H1 (cell line): ENCODE measurements around the gene PTTG1IP2. TPM values are rescaled to one million over a fixed set of nuclear protein-coding genes. Genes with fewer than 3 reads are reported as not detected.

ENCODE experiments used
- CTCF ChIA-PET: fragments of 300-600 bp; sonication (Branson Sonifier 250); formaldehyde crosslinking; loops from one replicate; lab custom pipeline; 2021; ENCODE audit not compliant: partially characterized antibody; lab: Charles Lee
- POLR2A ChIA-PET: fragments of 300-600 bp; sonication (Branson Sonifier 250); formaldehyde crosslinking; loops from one replicate; lab custom pipeline; 2021; ENCODE audit warnings: inconsistent platforms; ENCODE audit not compliant: partially characterized antibody; lab: Charles Lee
- DNase-seq, 2 experiments: peaks; one replicate each; pipeline versions ENCODE4 v3.0.0 to v3.0.0-alpha.2; 2010 to 2022; ENCODE audit warnings: low spot score in 2 of 2, low read depth in 1 of 2, mixed read lengths in 1 of 2
- FAIRE-seq: peaks from 2 replicates; lab custom pipeline; 2011; peaks lifted over from hg19 to GRCh38; lab: Jason Lieb, UNC
- H2AFZ ChIP-seq: 2 replicates; pipeline ENCODE4 v1.8.1; 2012; ENCODE audit warnings: low read length, inconsistent platforms
- H2AK5ac ChIP-seq: 2 replicates; pipeline ENCODE4 v1.6.1; 2013; ENCODE audit warnings: low read depth, low read length
- H2BK120ac ChIP-seq: replicated peaks from 2 replicates; pipeline ENCODE3; 2013; ENCODE audit warnings: low read depth, low read length, inconsistent platforms
- H2BK12ac ChIP-seq: 2 replicates; pipeline ENCODE4 v1.6.1; 2013; ENCODE audit warnings: low read depth, low read length
- H2BK15ac ChIP-seq: 2 replicates; pipeline ENCODE4 v1.6.1; 2013; ENCODE audit warnings: low read length
- H2BK20ac ChIP-seq: 2 replicates; pipeline ENCODE4 v1.6.1; 2013; ENCODE audit warnings: low read length
- H2BK5ac ChIP-seq: 2 replicates; pipeline ENCODE4 v1.6.1; 2013; ENCODE audit warnings: low read depth, low read length
- H3K14ac ChIP-seq: 2 replicates; pipeline ENCODE4 v1.6.1; 2013; ENCODE audit warnings: inconsistent platforms; ENCODE audit not compliant: insufficient read length
- H3K18ac ChIP-seq: 2 replicates; pipeline ENCODE4 v1.6.1; 2013; ENCODE audit warnings: low read length; ENCODE audit errors: extremely low read depth
- H3K23ac ChIP-seq: 2 replicates; pipeline ENCODE4 v1.6.1; 2013; ENCODE audit warnings: inconsistent platforms; ENCODE audit not compliant: insufficient read length
- H3K23me2 ChIP-seq: 2 replicates; pipeline ENCODE4 v1.6.1; 2013; ENCODE audit warnings: low read depth, low read length
- H3K27ac ChIP-seq: 2 replicates; pipeline ENCODE4 v1.6.1; 2011; ENCODE audit warnings: low read depth, low read length, inconsistent platforms
- H3K27me3 ChIP-seq, 4 experiments: replicated peaks in 1 of 4; 1 replicate in 1 of 4; 2 replicates in 3 of 4; pipeline versions ENCODE4 v1.6.1 to v1.8.1; 2011 to 2013; ENCODE audit warnings: low read length in 3 of 4, mild to moderate bottlenecking in 3 of 4, inconsistent platforms in 2 of 4, mixed read lengths in 2 of 4, moderate library complexity in 1 of 4; ENCODE audit not compliant: control insufficient read depth in 3 of 4, insufficient read depth in 3 of 4; ENCODE audit errors: extremely low read depth in 1 of 4
- H3K36me3 ChIP-seq, 4 experiments: 2 replicates each; pipeline versions ENCODE4 v1.6.1 to v1.8.1; 2011 to 2013; ENCODE audit warnings: mild to moderate bottlenecking in 4 of 4, low read length in 3 of 4, moderate library complexity in 2 of 4, control low read depth in 1 of 4, inconsistent platforms in 1 of 4; ENCODE audit not compliant: insufficient read depth in 4 of 4, control insufficient read depth in 2 of 4
- H3K4ac ChIP-seq: replicated peaks from 2 replicates; pipeline ENCODE3; 2013; ENCODE audit warnings: low read length, low read depth, mixed read lengths, inconsistent platforms; ENCODE audit not compliant: insufficient read length
- H3K4me1 ChIP-seq, 4 experiments: replicated peaks in 1 of 4; 1 replicate in 1 of 4; 2 replicates in 3 of 4; pipeline versions ENCODE4 v1.6.1 to v1.8.1; 2011 to 2013; ENCODE audit warnings: low read length in 3 of 4, inconsistent platforms in 2 of 4, mixed read lengths in 1 of 4; ENCODE audit not compliant: insufficient read depth in 4 of 4, control insufficient read depth in 3 of 4
- H3K4me2 ChIP-seq, 2 experiments: 2 replicates each; pipeline versions ENCODE4 v1.6.1 to v1.8.1; 2011 to 2013; ENCODE audit warnings: low read depth in 2 of 2, low read length in 2 of 2, control low read depth in 1 of 2, inconsistent platforms in 1 of 2, mild to moderate bottlenecking in 1 of 2; ENCODE audit not compliant: insufficient read depth in 1 of 2
- H3K4me3 ChIP-seq, 4 experiments: fragments of 200-600, 300-600 bp in 1 of 4; sonication (generic), shearing (Covaris generic), sonication (Bioruptor Twin) in 1 of 4; 2 replicates each; pipeline versions ENCODE4 v1.5.1 to v1.8.1; 2011 to 2016; ENCODE audit warnings: low read length in 4 of 4, low read depth in 3 of 4, control low read depth in 2 of 4, inconsistent platforms in 2 of 4, mild to moderate bottlenecking in 2 of 4, mixed read lengths in 1 of 4, moderate library complexity in 1 of 4; ENCODE audit not compliant: insufficient read depth in 2 of 4; ENCODE audit errors: extremely low read depth in 1 of 4
- H3K56ac ChIP-seq: replicated peaks from 2 replicates; pipeline ENCODE3; 2013; ENCODE audit warnings: low read depth, mild to moderate bottlenecking, mixed read lengths, low read length, inconsistent platforms; ENCODE audit not compliant: insufficient read length
- H3K79me1 ChIP-seq: 2 replicates; pipeline ENCODE4 v1.6.1; 2013; ENCODE audit warnings: low read depth, low read length, control low read depth
- H3K79me2 ChIP-seq, 2 experiments: 2 replicates each; pipeline versions ENCODE4 v1.6.1 to v1.8.1; 2012 to 2013; ENCODE audit warnings: low read length in 2 of 2, mild to moderate bottlenecking in 2 of 2, inconsistent platforms in 1 of 2; ENCODE audit not compliant: insufficient read depth in 2 of 2, control insufficient read depth in 1 of 2
- H3K9ac ChIP-seq, 4 experiments: replicated peaks in 1 of 4; 1 replicate in 1 of 4; 2 replicates in 3 of 4; pipeline versions ENCODE4 v1.6.1 to v1.8.1; 2011 to 2013; ENCODE audit warnings: low read depth in 3 of 4, low read length in 3 of 4, control low read depth in 2 of 4, mild to moderate bottlenecking in 2 of 4, moderate library complexity in 2 of 4, inconsistent platforms in 1 of 4; ENCODE audit errors: extremely low read depth in 1 of 4
- H3K9me3 ChIP-seq, 2 experiments: 2 replicates each; pipeline versions ENCODE4 v1.6.1 to v1.8.1; 2012 to 2013; ENCODE audit warnings: mild to moderate bottlenecking in 2 of 2, moderate library complexity in 2 of 2, control low read depth in 1 of 2, inconsistent platforms in 1 of 2, low read depth in 1 of 2, low read length in 1 of 2, mixed read lengths in 1 of 2; ENCODE audit not compliant: insufficient read depth in 2 of 2
- H4K20me1 ChIP-seq, 2 experiments: replicated peaks in 1 of 2; 2 replicates each; pipeline versions ENCODE3 to v1.8.1; 2011 to 2013; ENCODE audit warnings: inconsistent platforms in 2 of 2, low read length in 2 of 2, mild to moderate bottlenecking in 1 of 2; ENCODE audit not compliant: insufficient read depth in 2 of 2, control insufficient read depth in 1 of 2
- H4K5ac ChIP-seq: 2 replicates; pipeline ENCODE4 v1.6.1; 2013; ENCODE audit warnings: low read length, low read depth, mixed read lengths, inconsistent platforms; ENCODE audit not compliant: insufficient read length
- H4K8ac ChIP-seq: 2 replicates; pipeline ENCODE4 v1.8.0; 2013; ENCODE audit warnings: mild to moderate bottlenecking, moderate library complexity, low read length, inconsistent platforms; ENCODE audit not compliant: insufficient read depth; ENCODE audit errors: extremely low read depth
- H4K91ac ChIP-seq: replicated peaks from 2 replicates; pipeline ENCODE3; 2013; ENCODE audit warnings: low read length, mixed read lengths, inconsistent platforms; ENCODE audit not compliant: insufficient read length
- ATF3 ChIP-seq: IDR thresholded peaks from 2 replicates; pipeline ENCODE4 v1.6.1; 2011; ENCODE audit warnings: low read depth, mild to moderate bottlenecking, low read length; ENCODE audit not compliant: insufficient read depth
- E2F6 ChIP-seq: IDR thresholded peaks from 2 replicates; pipeline ENCODE4 v1.6.1; 2012; ENCODE audit warnings: inconsistent platforms
- MAX ChIP-seq: IDR thresholded peaks from 2 replicates; pipeline ENCODE4 v1.6.1; 2012; ENCODE audit warnings: inconsistent platforms
- SP2 ChIP-seq: IDR thresholded peaks from 2 replicates; pipeline ENCODE4 v1.6.1; 2012; ENCODE audit warnings: mild to moderate bottlenecking, low read length, inconsistent platforms
- TAF1 ChIP-seq: IDR thresholded peaks from 2 replicates; pipeline ENCODE4 v1.6.1; 2011; ENCODE audit warnings: mild to moderate bottlenecking, low read depth, low read length
- USF2 ChIP-seq: IDR thresholded peaks from 2 replicates; pipeline ENCODE4 v1.6.1; 2011; ENCODE audit warnings: low read length, improper control_type of control experiment
- WGBS, 2 experiments: shearing (Covaris generic) in 1 of 2; methylation state at CpG; one replicate each; pipeline versions ENCODE4 v1.1.6 to v1.1.7; 2013 to 2015; ENCODE audit warnings: low lambda C conversion rate in 2 of 2, mixed read lengths in 2 of 2, inconsistent platforms in 1 of 2, low coverage in 1 of 2, missing lambda C conversion rate in 1 of 2; ENCODE audit not compliant: insufficient replicate concordance in 2 of 2, insufficient coverage in 1 of 2, insufficient read length in 1 of 2; ENCODE audit errors: extremely low coverage in 1 of 2, missing lambda C conversion rate in 1 of 2; 5-methylcytosine and 5-hydroxymethylcytosine counted together
- polyA plus RNA-seq, 7 experiments: library from polyadenylated mRNA; depleted of rRNA in 3 of 7; stranded (reverse) in 5 of 7; unstranded in 2 of 7; fragments of >200 nt in 5 of 7; fragments of 200-250 nt in 2 of 7; gene quantifications; 1 replicate in 5 of 7; 2 replicates in 1 of 7; 4 replicates in 1 of 7; pipeline versions ENCODE4 v1.2.1 to v1.2.3, GENCODE V29; 2011 to 2013; ENCODE audit warnings: missing spikeins in 2 of 7, mixed read lengths in 2 of 7
- total RNA-seq: library from RNA; stranded (reverse); fragmentation: NEBNext Ultra II Directional; extraction: Animal tissue kit (Norgen Biotek cat#: 25700); gene quantifications from 2 replicates; pipeline ENCODE4 v1.2.1, GENCODE V29; 2021

The PTTG1IP2 gene
- total and polyA plus RNA-seq, 2 of the 8 experiments (the other 6 are each of a cell fraction or from before 2014, with no cell fraction given) = not detected

- Histone ChIP-seq H2BK20ac (no peak overlapping the region), H3K4me3 (peak overlapping the region in 1 of 4 experiments; percentile 42; a peak in 1 of 8 replicates), H4K20me1 (no peaks in the 10 kb centered on the region), H3K79me2 (no peaks in the 10 kb centered on the region), H3K14ac (no peak overlapping the region), H3K4me2 (peak overlapping the region; percentile 33 to 51; a peak in 3 of 4 replicates), H2BK5ac (no peak overlapping the region), H2BK12ac (no peak overlapping the region), H3K18ac (no peak overlapping the region; the same call in 1 of the 2 replicates), H3K79me1 (no peaks in the 10 kb centered on the region), H3K4me1 (no peaks in the 10 kb centered on the region), H2BK15ac (no peak overlapping the region), H3K9me3 (no peaks in the 10 kb centered on the region), H3K27me3 (peaks cover 0 to 1% (median 0%) of the 10 kb centered on the region in 4 experiments; a peak in 1 of 7 replicates), H2AK5ac (no peak overlapping the region), H4K8ac (no peak overlapping the region), H4K5ac (no peak overlapping the region), H4K91ac (no peak overlapping the region), H3K56ac (no peak overlapping the region), H3K23me2 (no peaks in the 10 kb centered on the region), H2AFZ (peak overlapping the region; percentile 100), H2BK120ac (peak overlapping the region; percentile 1), H3K4ac (no peak overlapping the region), H3K36me3 (no peaks in the 10 kb centered on the region), H3K23ac (no peak overlapping the region), H3K27ac (no peak overlapping the region), H3K9ac (no peak overlapping the region)
- WGBS, 2 experiments = 45% methylated on average over 6 of the region's 6 CpGs; no CpG with 5 or more reads in 1 of the 2 experiments
- peak; percentile 82 for FAIRE-seq
- ChIA-PET POLR2A (interaction anchor here (1.2 kb wide), 1 partner anchor 10 kb away, joined by 3 read pairs; no protein-coding TSS in a partner anchor), CTCF (interaction anchor here (0.5 to 1.8 kb wide), 51 partner anchors 9 to 1198 kb away, joined by 3 to 16 read pairs (median 4); partner anchors contain the start of gene PTTG1IP2)
- DNase-seq = no peak
- TF ChIP-seq TAF1 = no peak
- TF ChIP-seq USF2 = no peak
- TF ChIP-seq E2F6 = no peak
- TF ChIP-seq SP2 = no peak
- TF ChIP-seq MAX = no peak
- TF ChIP-seq ATF3 = no peak
Observed at GRCh38 chr7:90455163-90456030, 14.0 kb upstream of the PTTG1IP2 start.
